ENCODE measurements around the gene KLK11. TPM values are rescaled to one million over a fixed set of nuclear protein-coding genes. Genes with fewer than 3 reads are reported as not detected.

KLK11 gene
- total RNA-seq, 1 donor = not detected

- H3K4me2 ChIP-seq (ENCODE audit: insufficient read depth, low read length) = no peak overlapping the region
- H3K27me3 ChIP-seq (ENCODE audit: insufficient read depth, low read length) = peaks cover 31% of the 10 kb centered on the region
- no peak for TF ChIP-seq CTCF (IDR thresholded peaks at IDR 0.05; ENCODE audit: extremely low read depth, low read depth, low read length)
- H3K4me1 ChIP-seq (ENCODE audit: insufficient read depth, low read length) = no peaks in the 10 kb centered on the region
- no peak for DNase-seq (ENCODE audit: insufficient read length, low spot score, missing footprints)
- H4K20me1 ChIP-seq (ENCODE audit: insufficient read depth, low read length) = no peaks in the 10 kb centered on the region
- no peak overlapping the region for H3K27ac ChIP-seq (ENCODE audit: low read depth, low read length)
- no peaks in the 10 kb centered on the region for H3K79me2 ChIP-seq (ENCODE audit: insufficient read depth, low read length)
- H3K4me3 ChIP-seq (ENCODE audit: insufficient read depth, low read length) = no peak overlapping the region
- H2AFZ ChIP-seq (ENCODE audit: low read length) = no peak overlapping the region
- no peaks in the 10 kb centered on the region for H3K36me3 ChIP-seq (ENCODE audit: insufficient read depth, low read length)
- no peaks in the 10 kb centered on the region for H3K9me3 ChIP-seq (ENCODE audit: low read depth, low read length)
These were observed 2.5 kb downstream of the KLK11 start for GRCh38 chr19:51023946-51024345.

- H3K27ac ChIP-seq (ENCODE audit: low read depth, low read length) = no peak overlapping the region
- H3K4me2 ChIP-seq (ENCODE audit: insufficient read depth, low read length) = no peak overlapping the region
- H3K36me3 ChIP-seq (ENCODE audit: insufficient read depth, low read length) = no peaks in the 10 kb centered on the region
- peaks cover 37% of the 10 kb centered on the region for H3K27me3 ChIP-seq (ENCODE audit: insufficient read depth, low read length)
- peak; percentile 51 for DNase-seq (ENCODE audit: insufficient read length, low spot score, missing footprints)
- no peak overlapping the region for H2AFZ ChIP-seq (ENCODE audit: low read length)
- no peaks in the 10 kb centered on the region for H4K20me1 ChIP-seq (ENCODE audit: insufficient read depth, low read length)
- H3K9me3 ChIP-seq (ENCODE audit: low read depth, low read length) = no peaks in the 10 kb centered on the region
- TF ChIP-seq CTCF (IDR thresholded peaks at IDR 0.05; ENCODE audit: extremely low read depth, low read depth, low read length) = no peak
- H3K4me3 ChIP-seq (ENCODE audit: insufficient read depth, low read length) = no peak overlapping the region
- no peaks in the 10 kb centered on the region for H3K79me2 ChIP-seq (ENCODE audit: insufficient read depth, low read length)
- H3K4me1 ChIP-seq (ENCODE audit: insufficient read depth, low read length) = no peaks in the 10 kb centered on the region
These were observed 3.9 kb downstream of the KLK11 start for GRCh38 chr19:51022526-51022925.

GRCh38 chr19:51020988-51021651, 5.3 kb downstream of the KLK11 start:
- Histone ChIP-seq H2AFZ (ENCODE audit: low read length) (no peak overlapping the region), H3K79me2 (ENCODE audit: insufficient read depth, low read length) (no peaks in the 10 kb centered on the region), H3K36me3 (ENCODE audit: insufficient read depth, low read length) (no peaks in the 10 kb centered on the region), H3K4me2 (ENCODE audit: insufficient read depth, low read length) (no peak overlapping the region), H3K27me3 (ENCODE audit: insufficient read depth, low read length) (peaks cover 40% of the 10 kb centered on the region), H3K9me3 (ENCODE audit: low read depth, low read length) (no peaks in the 10 kb centered on the region), H4K20me1 (ENCODE audit: insufficient read depth, low read length) (no peaks in the 10 kb centered on the region), H3K27ac (ENCODE audit: low read depth, low read length) (no peak overlapping the region), H3K4me3 (ENCODE audit: insufficient read depth, low read length) (no peak overlapping the region), H3K4me1 (ENCODE audit: insufficient read depth, low read length) (no peaks in the 10 kb centered on the region)
- DNase-seq (ENCODE audit: insufficient read length, low spot score, missing footprints) = peak; percentile 85
- TF ChIP-seq CTCF (IDR thresholded peaks at IDR 0.05; ENCODE audit: extremely low read depth, low read depth, low read length) = peak; percentile 71

- DNase-seq (ENCODE audit: insufficient read length, low spot score, missing footprints) = peak; percentile 46
- Histone ChIP-seq H3K79me2 (ENCODE audit: insufficient read depth, low read length) (no peaks in the 10 kb centered on the region), H3K36me3 (ENCODE audit: insufficient read depth, low read length) (no peaks in the 10 kb centered on the region), H3K9me3 (ENCODE audit: low read depth, low read length) (no peaks in the 10 kb centered on the region), H3K4me1 (ENCODE audit: insufficient read depth, low read length) (no peaks in the 10 kb centered on the region), H3K4me3 (ENCODE audit: insufficient read depth, low read length) (no peak within 1 kb of the TSS), H3K27ac (ENCODE audit: low read depth, low read length) (no peak within 1 kb of the TSS), H3K4me2 (ENCODE audit: insufficient read depth, low read length) (no peak within 1 kb of the TSS), H2AFZ (ENCODE audit: low read length) (no peak within 1 kb of the TSS), H3K27me3 (ENCODE audit: insufficient read depth, low read length) (peaks cover 34% of the 10 kb centered on the region), H4K20me1 (ENCODE audit: insufficient read depth, low read length) (no peaks in the 10 kb centered on the region)
- no peak for TF ChIP-seq CTCF (IDR thresholded peaks at IDR 0.05; ENCODE audit: extremely low read depth, low read depth, low read length)
These were observed 6.9 kb downstream of the KLK11 start, which contains the start of gene KLK10 for GRCh38 chr19:51019544-51019925. Gene KLK10, minus strand, starts transcription at chr19:51019709. Its CDS starts 579 bp downstream, at chr19:51019130.
